SK-N-MC (cell line): ENCODE data around the gene ERG28.

Source experiments
- EZH2 ChIP-seq: fragments of 200-600 bp; sonication (generic); IDR thresholded peaks from one replicate; pipeline ENCODE4 v1.6.1; 2017; ENCODE audit warnings: antibody characterized with exemption
- FOXP2 ChIP-seq: optimal IDR thresholded peaks from 2 replicates; pipeline ENCODE3; 2011; ENCODE audit warnings: mild to moderate bottlenecking, moderate library complexity; ENCODE audit not compliant: insufficient read depth; ENCODE audit errors: extremely low read length, control extremely low read depth
- POLR2AphosphoS5 ChIP-seq: IDR thresholded peaks from 2 replicates; pipeline ENCODE4 v1.6.1; 2012; ENCODE audit warnings: mild to moderate bottlenecking, low read depth, low read length, borderline replicate concordance

DNA sequence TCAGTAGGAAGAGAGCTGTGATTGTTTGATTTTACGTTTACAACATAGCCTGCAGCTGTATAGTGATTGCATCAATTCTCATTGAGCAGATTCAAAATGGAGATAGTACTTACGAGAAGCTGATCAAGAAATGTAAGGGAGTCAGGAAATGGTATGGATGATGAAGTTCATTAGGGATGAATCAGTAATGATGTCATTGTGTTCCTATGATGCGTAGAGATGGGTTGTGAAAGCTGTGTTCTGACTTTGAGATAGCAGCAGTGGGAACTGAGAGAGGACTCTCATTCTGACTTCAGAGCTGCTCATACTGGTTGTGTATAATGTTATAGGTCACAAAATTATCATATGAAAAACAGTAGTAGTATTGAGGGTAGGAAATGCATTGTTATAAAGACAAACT lies 44.3 kb upstream of the ERG28 start:
- TF ChIP-seq FOXP2 (no peak), POLR2AphosphoS5 (no peak), EZH2 (no peak)
